MM.1S (cell line): ENCODE data around the gene NOX5.

Experiments
- DNase-seq: peaks from one replicate; pipeline ENCODE4 v3.0.0-alpha.2; 2015
- H2AFZ ChIP-seq: fragments of 300-600 bp; sonication (generic); 2 replicates; pipeline ENCODE4 v1.6.0; 2016; ENCODE audit warnings: antibody characterized with exemption, low read length
- H3F3A ChIP-seq: fragments of 300-600 bp; sonication (generic); 2 replicates; pipeline ENCODE4 v1.6.1; 2016; ENCODE audit warnings: mild to moderate bottlenecking, antibody characterized with exemption, low read length, moderate library complexity, mixed read lengths; ENCODE audit not compliant: insufficient read depth
- H3K27ac ChIP-seq: fragments of 300-600 bp; sonication (generic); 2 replicates; pipeline ENCODE4 v1.5.1; 2016; ENCODE audit warnings: mild to moderate bottlenecking, low read length
- H3K27me3 ChIP-seq: fragments of 300-600 bp; sonication (generic); replicated peaks from 2 replicates; pipeline ENCODE4 v1.6.0; 2016; ENCODE audit warnings: low read length; ENCODE audit not compliant: insufficient read depth
- H3K36me3 ChIP-seq: fragments of 300-600 bp; sonication (generic); replicated peaks from 2 replicates; pipeline ENCODE4 v1.6.1; 2016; ENCODE audit warnings: mild to moderate bottlenecking, low read length, mixed read lengths; ENCODE audit not compliant: insufficient read depth
- H3K4me1 ChIP-seq: fragments of 300-600 bp; sonication (generic); 2 replicates; pipeline ENCODE4 v1.6.1; 2016; ENCODE audit warnings: low read length, mixed read lengths
- H3K4me2 ChIP-seq: fragments of 300-600 bp; sonication (generic); 2 replicates; pipeline ENCODE4 v1.6.0; 2016; ENCODE audit warnings: low read depth, low read length
- H3K4me3 ChIP-seq: fragments of 300-600 bp; sonication (generic); 2 replicates; pipeline ENCODE4 v1.5.1; 2016; ENCODE audit warnings: low read length, mixed read lengths
- H3K79me2 ChIP-seq: fragments of 300-600 bp; sonication (generic); 2 replicates; pipeline ENCODE4 v1.6.1; 2016; ENCODE audit warnings: mixed run types, low read length, mixed read lengths
- H3K9ac ChIP-seq: fragments of 300-600 bp; sonication (generic); 2 replicates; pipeline ENCODE4 v1.6.1; 2016; ENCODE audit warnings: low read length, mixed read lengths
- H3K9me2 ChIP-seq: fragments of 300-600 bp; sonication (generic); replicated peaks from 2 replicates; pipeline ENCODE4 v1.6.1; 2016; ENCODE audit warnings: mild to moderate bottlenecking, low read length, mixed read lengths; ENCODE audit not compliant: insufficient read depth
- H3K9me3 ChIP-seq: fragments of 300-600 bp; sonication (generic); replicated peaks from 2 replicates; pipeline ENCODE4 v1.6.1; 2016; ENCODE audit warnings: mild to moderate bottlenecking, low read length, mixed read lengths; ENCODE audit not compliant: insufficient read depth
- H4K20me1 ChIP-seq: fragments of 300-600 bp; sonication (generic); 2 replicates; pipeline ENCODE4 v1.6.1; 2016; ENCODE audit warnings: mild to moderate bottlenecking, low read length, moderate library complexity, mixed read lengths; ENCODE audit not compliant: insufficient read depth
- CTCF ChIP-seq: fragments of 300-600 bp; sonication (generic); IDR thresholded peaks from 2 replicates; pipeline ENCODE4 v1.5.1; 2016; ENCODE audit warnings: antibody characterized with exemption, low read length, mixed read lengths
- EZH2 ChIP-seq: fragments of 300-600 bp; sonication (generic); optimal IDR thresholded peaks from 2 replicates; pipeline ENCODE3; 2017; ENCODE audit warnings: low read depth, mild to moderate bottlenecking, antibody characterized with exemption, low read length, mixed read lengths
- EZH2phosphoT487 ChIP-seq: fragments of 300-600 bp; sonication (generic); IDR thresholded peaks from 2 replicates; pipeline ENCODE4 v1.6.1; 2018; ENCODE audit warnings: antibody characterized with exemption, low read length

The NOX5 gene

GRCh38 chr15:69092159-69092558 lies 77.7 kb downstream of the NOX5 start:
- Histone ChIP-seq H3K9ac (no peak overlapping the region), H3K9me3 (no peaks in the 10 kb centered on the region), H3K36me3 (no peaks in the 10 kb centered on the region), H3K4me1 (no peaks in the 10 kb centered on the region), H3K27ac (no peak overlapping the region), H3K27me3 (no peaks in the 10 kb centered on the region), H3K9me2 (no peaks in the 10 kb centered on the region), H3K4me3 (no peak overlapping the region), H3F3A (no peaks in the 10 kb centered on the region), H3K79me2 (no peaks in the 10 kb centered on the region), H3K4me2 (no peak overlapping the region), H2AFZ (no peak overlapping the region), H4K20me1 (no peaks in the 10 kb centered on the region)
- no peak for DNase-seq
- TF ChIP-seq EZH2 (no peak), CTCF (no peak), EZH2phosphoT487 (no peak)

- no peak overlapping the region for H3K4me3 ChIP-seq
- H4K20me1 ChIP-seq, result no peaks in the 10 kb centered on the region
- H3K9me2 ChIP-seq, result no peaks in the 10 kb centered on the region
- no peak overlapping the region for H3K27ac ChIP-seq
- no peaks in the 10 kb centered on the region for H3K79me2 ChIP-seq
- no peaks in the 10 kb centered on the region for H3F3A ChIP-seq
- no peaks in the 10 kb centered on the region for H3K36me3 ChIP-seq
- no peak for DNase-seq
- no peaks in the 10 kb centered on the region for H3K27me3 ChIP-seq
- no peak for TF ChIP-seq CTCF
- TF ChIP-seq EZH2phosphoT487, result no peak
- TF ChIP-seq EZH2, result no peak
- no peak overlapping the region for H3K4me2 ChIP-seq
- no peaks in the 10 kb centered on the region for H3K4me1 ChIP-seq
- no peak overlapping the region for H3K9ac ChIP-seq
- H2AFZ ChIP-seq, result no peak overlapping the region
- no peaks in the 10 kb centered on the region for H3K9me3 ChIP-seq
Observed at GRCh38 chr15:69093127-69093526, 78.6 kb downstream of the NOX5 start.

GRCh38 chr15:69093614-69094013 lies 79.1 kb downstream of the NOX5 start:
- Histone ChIP-seq H3K9ac (no peak overlapping the region), H4K20me1 (no peaks in the 10 kb centered on the region), H3K9me3 (no peaks in the 10 kb centered on the region), H3K27me3 (no peaks in the 10 kb centered on the region), H3K36me3 (no peaks in the 10 kb centered on the region), H2AFZ (no peak overlapping the region), H3K4me3 (no peak overlapping the region), H3K9me2 (no peaks in the 10 kb centered on the region), H3F3A (no peaks in the 10 kb centered on the region), H3K79me2 (no peaks in the 10 kb centered on the region), H3K4me1 (no peaks in the 10 kb centered on the region), H3K27ac (no peak overlapping the region), H3K4me2 (no peak overlapping the region)
- DNase-seq, result no peak
- TF ChIP-seq CTCF (no peak), EZH2 (no peak), EZH2phosphoT487 (no peak)
